Measurements from ENCODE around the gene PNO1.

Gene PNO1

DNA sequence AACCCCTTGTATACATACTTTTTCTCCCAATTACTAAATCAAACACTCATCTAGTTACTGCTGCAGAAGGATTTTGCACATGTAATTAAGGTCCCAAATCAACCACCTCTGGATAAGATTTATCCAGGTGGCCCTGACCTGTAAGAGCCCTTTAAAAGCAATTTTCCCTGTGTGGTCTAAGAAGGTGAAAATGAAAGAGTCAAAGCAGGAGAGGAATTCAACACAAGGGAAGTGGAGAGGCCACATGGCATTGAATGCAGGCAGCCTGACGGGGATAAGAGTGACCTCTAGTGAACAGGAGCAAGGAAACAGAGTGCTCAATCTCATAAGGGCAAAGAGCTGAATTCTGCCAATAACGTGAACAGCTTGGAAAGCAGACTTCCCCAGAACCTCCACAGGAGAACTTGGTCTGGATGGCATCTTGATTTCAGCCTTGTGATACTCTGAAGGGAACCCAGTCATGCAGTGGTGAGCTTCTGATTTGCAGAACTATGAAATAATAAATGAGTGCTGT, 67.5 kb downstream of the PNO1 start:
- CTCF ChIA-PET: interaction anchor here (0.9 to 1.5 kb wide), 4 partner anchors 12 to 29 kb away, joined by 3 to 8 read pairs (median 4); no protein-coding TSS in a partner anchor
- TF ChIP-seq HDGF (IDR thresholded peaks at IDR 0.05; ENCODE audit: borderline replicate concordance) (no peak), ZNF384 (IDR thresholded peaks at IDR 0.05) (no peak), BHLHE40 (IDR thresholded peaks at IDR 0.05; ENCODE audit: borderline replicate concordance) (no peak), NFRKB (IDR thresholded peaks at IDR 0.05) (no peak)
- POLR2A ChIA-PET: no interaction called here

More for the DNA sequence above, 67.5 kb downstream of the PNO1 start:
- DNase-seq (ENCODE audit: extremely low spot score): peak; percentile 32
